HT-29 (cell line): ENCODE data around the gene HDC. TPM values are rescaled to one million over a fixed set of nuclear protein-coding genes. Genes with fewer than 3 reads are reported as not detected.

Source experiments
- DNase-seq: peaks from one replicate; pipeline ENCODE4 v3.0.0-alpha.2; 2015; ENCODE audit warnings: low spot score
- small RNA-seq: library from RNA; depleted of rRNA; stranded (forward); fragments of <200 nt; gene quantifications from one replicate; pipeline ENCODE3, GENCODE V24; 2014
- total RNA-seq: library from RNA; depleted of rRNA; stranded (reverse); fragments of >200 nt; shearing (Covaris generic); gene quantifications from 2 replicates; pipeline ENCODE4 v1.2.3, GENCODE V29; 2014; rRNA removed

The HDC gene
- total RNA-seq, 1 experiment from 2014 or later = not detected

GRCh38 chr15:50225057-50225456, 40.5 kb downstream of the HDC start:
- no peak for DNase-seq

- DNase-seq = no peak
Observed at GRCh38 chr15:50224606-50225005, 40.9 kb downstream of the HDC start.

GRCh38 chr15:50222181-50222580, 43.3 kb downstream of the HDC start:
- no peak for DNase-seq

- no peak for DNase-seq
Observed at GRCh38 chr15:50219820-50220219, 45.7 kb downstream of the HDC start.

GRCh38 chr15:50218691-50219090, 46.8 kb downstream of the HDC start:
- no peak for DNase-seq

- no peak for DNase-seq
Observed at GRCh38 chr15:50218291-50218690, 47.2 kb downstream of the HDC start.

- DNase-seq = peak; percentile 62
Observed at GRCh38 chr15:50210462-50211157, 54.9 kb downstream of the HDC start.

- DNase-seq = peak; percentile 13
Observed at GRCh38 chr15:50209809-50210208, 55.7 kb downstream of the HDC start.

- DNase-seq = no peak
Observed at GRCh38 chr15:50206020-50206419, 59.5 kb downstream of the HDC start.

- DNase-seq = no peak
Observed at GRCh38 chr15:50202003-50202402, 63.5 kb downstream of the HDC start.

- no peak for DNase-seq
Observed at GRCh38 chr15:50192926-50193620, 72.5 kb downstream of the HDC start.

- DNase-seq = no peak
Observed at GRCh38 chr15:50192164-50192563, 73.4 kb downstream of the HDC start.

Small RNA genes lying within 50 kb of the gene (small RNA-seq; reads per million reads assigned to genes)
- gene RF00019 = not detected

Other genes starting within 250 kb of the HDC start
- gene ATP8B4, start 146.5 kb downstream of the HDC start, total RNA-seq = 0.66 and 0.68 TPM in 2 replicates
- 44.5 and 56.0 TPM in 2 replicates for gene SLC27A2, start 83.5 kb downstream of the HDC start, total RNA-seq
- 35.3 and 38.3 TPM in 2 replicates for gene GABPB1, start 89.5 kb upstream of the HDC start, total RNA-seq
- gene USP8, start 158.7 kb upstream of the HDC start, total RNA-seq = 23.4 and 25.6 TPM in 2 replicates